ENCODE results near the gene HMGXB3.

- TF ChIP-seq CTCF (IDR thresholded peaks at IDR 0.05) (no peak), TCF7L2 (IDR thresholded peaks at IDR 0.05; ENCODE audit: low read depth, low read length) (no peak)
Observed at GRCh38 chr5:150063638-150064037, 63.1 kb downstream of the HMGXB3 start.
